ENCODE results near the gene ACKR2. TPM values are rescaled to one million over a fixed set of nuclear protein-coding genes. Genes with fewer than 3 reads are reported as not detected.
A peak's percentile ranks its signal among the peaks of the same experiment; 100 is the strongest.

Gene ACKR2
- total RNA-seq, 1 donor from 2014 or later = 19.0 TPM

GRCh38 chr3:42902257-42902656, 93.0 kb downstream of the ACKR2 start:
- ATAC-seq (no peak), DNase-seq (ENCODE audit: low spot score) (no peak)
- intact Hi-C loops (cut with DNase I) = no loop called here

DNA sequence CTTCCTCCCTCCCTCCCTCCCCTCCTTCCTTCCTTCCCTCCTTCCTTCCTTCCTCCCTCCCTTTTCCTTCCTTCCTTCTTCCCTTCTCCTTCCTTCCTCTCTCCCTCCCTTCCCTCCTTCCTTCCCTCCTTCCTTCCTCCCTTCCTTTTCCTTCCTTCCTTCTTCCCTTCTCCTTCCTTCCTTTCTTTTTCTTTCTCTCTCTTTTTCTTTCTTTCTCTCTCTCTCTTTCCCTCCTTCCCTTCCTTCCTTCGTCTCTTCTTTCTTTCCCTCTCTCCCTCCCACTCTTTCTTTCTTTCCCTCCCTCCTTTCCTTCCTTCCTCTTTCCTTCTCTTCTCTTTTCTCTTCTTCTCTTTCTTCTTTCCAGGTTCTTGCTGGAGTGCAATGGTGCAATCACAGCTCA, 94.8 kb downstream of the ACKR2 start:
- DNase-seq (ENCODE audit: low spot score) (no peak), ATAC-seq (no peak)
- intact Hi-C loops (cut with DNase I) = no loop called here

- ATAC-seq (no peak), DNase-seq (ENCODE audit: low spot score) (no peak)
Observed at GRCh38 chr3:42905740-42906069, 96.5 kb downstream of the ACKR2 start.

DNA sequence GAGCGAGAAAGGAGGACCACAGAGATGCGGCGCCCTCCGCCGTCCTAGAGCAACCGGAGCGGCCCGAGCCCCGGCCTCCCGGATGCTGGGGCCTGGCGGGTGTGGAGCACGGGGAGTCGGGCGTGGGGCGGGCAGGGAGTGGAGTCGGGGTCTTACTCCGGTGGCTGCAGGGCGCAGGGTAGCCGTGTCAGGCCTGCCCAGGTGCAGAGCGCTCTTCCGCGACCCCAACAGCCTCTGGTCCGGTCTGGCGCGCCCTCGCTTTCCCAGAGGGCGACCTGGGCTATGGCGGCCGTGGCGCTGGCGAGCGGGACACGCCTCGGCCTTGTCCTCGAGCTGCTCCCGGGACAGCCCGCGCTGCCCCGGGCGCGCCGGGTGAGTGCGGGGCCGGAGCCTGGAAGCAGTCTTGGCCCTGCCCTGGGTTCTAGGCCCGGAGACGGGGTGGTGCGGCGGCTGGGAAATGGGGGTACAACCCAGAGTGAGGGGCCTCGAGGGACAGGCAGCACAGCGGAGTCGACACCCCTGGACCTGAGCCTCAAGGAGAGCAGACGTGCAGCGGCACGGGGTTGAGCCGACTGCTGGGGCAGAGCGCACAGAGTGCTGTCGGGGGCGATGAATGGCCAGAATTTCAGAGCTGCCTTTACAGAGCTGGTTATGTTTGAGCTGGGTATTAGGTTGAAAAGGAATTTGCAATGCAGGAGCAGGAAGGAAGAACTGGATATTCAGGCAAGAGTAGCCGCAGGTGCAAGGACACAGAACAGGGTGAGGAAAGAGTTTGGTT, 97.0 kb downstream of the ACKR2 start, which contains the start of gene ZNF662:
ZNF662 (plus strand) TSS at position 73 of the 778 bp plus-strand sequence. CDS start 1,973 bp downstream, outside the sequence.
- ATAC-seq (peak; percentile 94), DNase-seq (ENCODE audit: low spot score) (peak; percentile 75)
- intact Hi-C loops (cut with DNase I) = no loop called here

More at GRCh38 chr3:42905740-42906069, 96.5 kb downstream of the ACKR2 start:
- intact Hi-C loops (cut with DNase I) = no loop called here

DNA sequence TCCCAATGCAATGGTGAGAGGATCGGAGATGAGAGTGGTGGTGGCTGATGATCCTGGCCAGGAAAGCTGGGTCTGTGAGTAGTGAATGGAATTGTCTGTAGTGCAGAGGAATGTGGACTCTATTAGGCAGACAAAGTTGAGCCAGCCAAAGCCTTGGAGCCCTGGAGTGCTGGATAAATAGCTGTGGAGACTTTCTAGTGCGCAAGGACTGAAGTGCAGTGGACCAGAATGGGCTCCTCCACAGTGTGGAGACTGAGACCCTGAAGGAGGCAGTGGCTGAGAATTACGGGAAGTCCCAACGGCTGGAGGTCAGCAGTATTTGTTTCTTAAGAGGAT, 97.6 kb downstream of the ACKR2 start:
- ATAC-seq = peak; percentile 26
- intact Hi-C loops (cut with DNase I) = no loop called here
- DNase-seq (ENCODE audit: low spot score) = no peak

DNA sequence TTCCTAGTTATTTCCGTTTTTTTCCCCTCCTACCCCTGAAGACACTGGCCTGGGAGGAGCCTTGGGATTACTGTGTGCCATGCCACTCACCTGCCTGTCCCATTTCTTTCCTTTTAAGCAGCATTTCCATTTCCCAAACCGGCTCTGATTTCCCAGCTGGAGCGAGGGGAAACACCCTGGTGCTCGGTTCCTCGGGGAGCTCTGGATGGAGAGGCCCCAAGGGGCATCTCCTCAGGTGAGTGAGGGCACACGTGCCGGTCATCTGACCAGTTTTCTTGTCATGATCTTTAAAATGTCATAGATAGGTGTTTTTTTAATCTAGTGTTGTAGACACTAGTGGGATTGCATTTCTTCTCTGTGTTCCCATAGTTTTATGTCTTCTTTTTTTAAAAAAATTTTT, 99.4 kb downstream of the ACKR2 start:
- intact Hi-C loops (cut with DNase I) = no loop called here
- ATAC-seq (no peak), DNase-seq (ENCODE audit: low spot score) (no peak)

- no peak for ATAC-seq
- DNase-seq (ENCODE audit: low spot score) = no peak
- intact Hi-C loops (cut with DNase I) = no loop called here
Observed at GRCh38 chr3:42911551-42911950, 102.3 kb downstream of the ACKR2 start.

DNA sequence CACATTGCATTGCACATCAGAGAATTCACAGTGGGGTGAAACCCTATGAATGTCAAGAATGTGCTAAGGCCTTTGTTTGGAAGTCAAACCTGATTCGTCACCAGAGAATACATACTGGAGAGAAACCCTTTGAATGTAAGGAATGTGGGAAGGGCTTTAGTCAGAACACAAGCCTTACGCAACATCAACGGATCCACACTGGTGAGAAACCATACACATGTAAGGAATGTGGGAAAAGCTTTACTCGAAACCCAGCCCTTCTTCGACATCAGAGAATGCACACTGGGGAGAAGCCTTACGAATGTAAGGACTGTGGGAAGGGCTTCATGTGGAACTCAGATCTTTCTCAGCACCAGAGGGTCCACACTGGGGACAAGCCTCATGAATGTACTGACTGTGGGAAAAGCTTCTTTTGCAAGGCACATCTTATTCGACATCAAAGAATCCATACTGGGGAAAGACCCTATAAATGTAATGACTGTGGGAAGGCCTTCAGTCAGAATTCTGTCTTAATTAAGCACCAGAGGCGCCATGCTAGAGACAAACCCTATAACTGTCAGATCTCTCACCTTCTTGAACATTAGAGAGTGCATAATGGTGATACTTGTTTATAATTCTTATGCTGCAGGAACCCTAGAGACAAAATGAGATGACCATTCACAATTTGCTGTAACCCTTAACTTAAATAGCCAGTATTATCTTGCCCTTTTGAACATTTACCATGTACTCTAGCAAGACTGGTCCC, 105.7 kb downstream of the ACKR2 start:
- ATAC-seq (no peak), DNase-seq (ENCODE audit: low spot score) (no peak)
- intact Hi-C loops (cut with DNase I) = no loop called here

Other genes with a start within 250 kb of the ACKR2 start
- 59.5 TPM for gene SEC22C, start 227.5 kb upstream of the ACKR2 start, total RNA-seq
- 16.0 TPM for gene SS18L2, start 218.6 kb upstream of the ACKR2 start, total RNA-seq
- 149 TPM for gene NKTR, start 208.8 kb upstream of the ACKR2 start, total RNA-seq
- gene ZBTB47, start 155.7 kb upstream of the ACKR2 start, total RNA-seq = 48.9 TPM
- 0.13 TPM for gene KLHL40, start 123.9 kb upstream of the ACKR2 start, total RNA-seq
- not detected for gene HHATL, start 106.6 kb upstream of the ACKR2 start, total RNA-seq
- gene CCDC13, start 36.2 kb upstream of the ACKR2 start, total RNA-seq = 3.1 TPM
- 71.4 TPM for gene HIGD1A, start 5.0 kb upstream of the ACKR2 start, total RNA-seq
- gene CYP8B1, start 66.4 kb downstream of the ACKR2 start, total RNA-seq = not detected
- 19.0 TPM for gene ZNF662, start 96.7 kb downstream of the ACKR2 start, total RNA-seq
- gene GASK1A, start 169.9 kb downstream of the ACKR2 start, total RNA-seq = 17.8 TPM

Measured in sciatic nerve (tissue), 2 donors.